SU-DHL-6 (cell line): Measurements from ENCODE around the gene AGRN.

Experiments used
- H2AFZ ChIP-seq: fragments of 200-600 bp; sonication (generic); 2 replicates; pipeline ENCODE4 v1.6.1; 2014; ENCODE audit warnings: low read depth, mild to moderate bottlenecking, moderate library complexity, mixed read lengths, antibody characterized with exemption, low read length; ENCODE audit not compliant: severe bottlenecking
- H3F3A ChIP-seq: fragments of 200-600 bp; shearing (Covaris generic); 2 replicates; pipeline ENCODE4 v1.6.0; 2016; ENCODE audit warnings: antibody characterized with exemption, mild to moderate bottlenecking; ENCODE audit not compliant: insufficient read depth
- H3K27ac ChIP-seq: fragments of 200-600 bp; sonication (generic); 2 replicates; pipeline ENCODE4 v1.5.1; 2016; ENCODE audit warnings: low read depth, mild to moderate bottlenecking, low read length, moderate library complexity, mixed read lengths
- H3K27me3 ChIP-seq: fragments of 200-600 bp; sonication (generic), shearing (Covaris generic); 2 replicates; pipeline ENCODE4 v1.6.0; 2014; ENCODE audit warnings: mild to moderate bottlenecking, low read length
- H3K36me3 ChIP-seq: fragments of 200-600 bp; sonication (generic); 2 replicates; pipeline ENCODE4 v1.6.1; 2014; ENCODE audit warnings: mild to moderate bottlenecking, low read length, mixed read lengths
- H3K4me2 ChIP-seq: fragments of 300-600, 200-600 bp; shearing (Covaris generic), sonication (generic); 2 replicates; pipeline ENCODE4 v1.6.0; 2014; ENCODE audit warnings: low read length, low read depth, mild to moderate bottlenecking; ENCODE audit not compliant: poor library complexity, severe bottlenecking
- H3K4me3 ChIP-seq: fragments of 200-600 bp; sonication (generic); 2 replicates; pipeline ENCODE4 v1.5.1; 2014; ENCODE audit warnings: antibody characterized with exemption, low read length, mild to moderate bottlenecking, mixed read lengths; ENCODE audit not compliant: insufficient read depth, poor library complexity, severe bottlenecking
- H3K79me2 ChIP-seq: fragments of 200-600 bp; sonication (generic); 2 replicates; pipeline ENCODE4 v1.6.1; 2014; ENCODE audit warnings: mild to moderate bottlenecking, low read length, moderate library complexity; ENCODE audit not compliant: insufficient read depth
- H3K9ac ChIP-seq: fragments of 200-600 bp; sonication (generic); 2 replicates; pipeline ENCODE4 v1.7.0; 2014; ENCODE audit warnings: mild to moderate bottlenecking, low read length
- H3K9me2 ChIP-seq: fragments of 200-600 bp; sonication (generic); replicated peaks from 2 replicates; pipeline ENCODE4 v1.6.1; 2014; ENCODE audit warnings: low read length; ENCODE audit not compliant: insufficient read depth
- H3K9me3 ChIP-seq: fragments of 200-600 bp; sonication (generic); 2 replicates; pipeline ENCODE4 v1.6.1; 2014; ENCODE audit warnings: low read length, mixed read lengths; ENCODE audit not compliant: insufficient read depth
- H4K20me1 ChIP-seq: fragments of 200-600 bp; sonication (generic); 2 replicates; pipeline ENCODE4 v1.6.1; 2014; ENCODE audit warnings: low read depth, mild to moderate bottlenecking, antibody characterized with exemption, low read length, moderate library complexity, mixed read lengths
- CTCF ChIP-seq: fragments of 200-600 bp; sonication (generic); IDR thresholded peaks from one replicate; pipeline ENCODE4 v1.5.1; 2017; ENCODE audit warnings: antibody characterized with exemption, mild to moderate bottlenecking, low read length, moderate library complexity; ENCODE audit not compliant: insufficient read depth, poor library complexity, severe bottlenecking
- EZH2phosphoT487 ChIP-seq: fragments of 200-600 bp; sonication (generic), shearing (Covaris generic); conservative IDR thresholded peaks from 2 replicates; pipeline ENCODE4 v1.6.1; 2018; ENCODE audit warnings: mild to moderate bottlenecking, antibody characterized with exemption, low read length, moderate library complexity, mixed read lengths

The AGRN gene

GRCh38 chr1:999725-1000356, 20.1 kb upstream of the AGRN start, which contains the start of gene HES4:
Gene HES4 (minus strand): TSS chr1:1000097. CDS start chr1:999973, 124 bp downstream.
- Histone ChIP-seq H3K4me3 (no peak within 1 kb of the TSS), H3K79me2 (no peaks in the 10 kb centered on the region), H3K9me3 (no peaks in the 10 kb centered on the region), H3K36me3 (no peaks in the 10 kb centered on the region), H3K9ac (no peak within 1 kb of the TSS), H3K27me3 (no peaks in the 10 kb centered on the region), H3K4me2 (no peak within 1 kb of the TSS), H3K9me2 (no peaks in the 10 kb centered on the region), H3K27ac (no peak within 1 kb of the TSS), H3F3A (no peaks in the 10 kb centered on the region), H2AFZ (no peak within 1 kb of the TSS), H4K20me1 (no peaks in the 10 kb centered on the region)
- no peak for TF ChIP-seq CTCF

GRCh38 chr1:1000357-1001056, 19.4 kb upstream of the AGRN start:
- H3F3A ChIP-seq, result no peaks in the 10 kb centered on the region
- no peaks in the 10 kb centered on the region for H3K79me2 ChIP-seq
- H3K9me2 ChIP-seq, result no peaks in the 10 kb centered on the region
- H3K4me3 ChIP-seq, result no peak overlapping the region
- no peaks in the 10 kb centered on the region for H3K9me3 ChIP-seq
- no peak overlapping the region for H3K27ac ChIP-seq
- H4K20me1 ChIP-seq, result no peaks in the 10 kb centered on the region
- no peak overlapping the region for H3K4me2 ChIP-seq
- H3K27me3 ChIP-seq, result no peaks in the 10 kb centered on the region
- no peaks in the 10 kb centered on the region for H3K36me3 ChIP-seq
- no peak overlapping the region for H3K9ac ChIP-seq
- no peak for TF ChIP-seq CTCF
- H2AFZ ChIP-seq, result no peak overlapping the region

- Histone ChIP-seq H3K9me2 (no peaks in the 10 kb centered on the region), H3K27ac (no peak overlapping the region), H2AFZ (no peak overlapping the region), H3K79me2 (no peaks in the 10 kb centered on the region), H3K4me2 (no peak overlapping the region), H4K20me1 (no peaks in the 10 kb centered on the region), H3K36me3 (no peaks in the 10 kb centered on the region), H3F3A (no peaks in the 10 kb centered on the region), H3K27me3 (no peaks in the 10 kb centered on the region), H3K9ac (no peak overlapping the region), H3K4me3 (no peak overlapping the region), H3K9me3 (no peaks in the 10 kb centered on the region)
- TF ChIP-seq CTCF (no peak), EZH2phosphoT487 (no peak)
These were observed 18.7 kb upstream of the AGRN start for GRCh38 chr1:1001057-1001783.
